ENCODE results near the gene DLGAP4.

The DLGAP4 gene

DNA sequence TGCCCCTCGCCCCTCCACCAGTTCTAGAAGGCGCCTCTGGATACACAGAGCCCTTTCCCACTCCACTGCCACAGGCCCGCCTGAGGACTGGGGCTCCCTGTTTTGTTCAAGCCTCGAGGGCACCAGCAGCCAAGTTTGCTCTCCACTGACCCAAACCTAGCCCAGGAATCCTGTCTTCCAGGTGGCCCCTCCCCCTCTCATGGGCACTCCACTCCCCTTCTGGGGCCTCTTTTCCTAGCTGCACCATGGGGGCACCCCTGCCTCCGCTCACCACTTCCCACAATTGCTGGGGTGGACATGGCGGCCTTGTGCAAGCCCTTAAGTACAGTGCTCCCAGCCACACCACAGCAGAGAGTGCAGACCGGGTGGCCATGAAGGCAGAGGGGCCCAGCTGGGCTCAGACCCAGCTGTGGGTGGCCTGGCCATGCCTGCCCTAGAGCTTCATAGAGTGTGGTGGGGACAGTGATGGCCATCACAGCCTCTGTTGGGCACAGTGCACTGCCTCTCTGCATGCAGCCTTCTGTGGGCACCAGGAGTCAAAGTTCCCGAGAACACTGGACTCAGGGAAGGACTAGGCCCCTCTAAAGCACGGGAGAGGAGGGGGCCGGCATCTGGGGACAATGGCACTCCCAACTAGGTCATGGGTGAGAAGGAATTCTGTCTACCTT, 236.5 kb downstream of the DLGAP4 start:
- TF ChIP-seq, protein P1, sequence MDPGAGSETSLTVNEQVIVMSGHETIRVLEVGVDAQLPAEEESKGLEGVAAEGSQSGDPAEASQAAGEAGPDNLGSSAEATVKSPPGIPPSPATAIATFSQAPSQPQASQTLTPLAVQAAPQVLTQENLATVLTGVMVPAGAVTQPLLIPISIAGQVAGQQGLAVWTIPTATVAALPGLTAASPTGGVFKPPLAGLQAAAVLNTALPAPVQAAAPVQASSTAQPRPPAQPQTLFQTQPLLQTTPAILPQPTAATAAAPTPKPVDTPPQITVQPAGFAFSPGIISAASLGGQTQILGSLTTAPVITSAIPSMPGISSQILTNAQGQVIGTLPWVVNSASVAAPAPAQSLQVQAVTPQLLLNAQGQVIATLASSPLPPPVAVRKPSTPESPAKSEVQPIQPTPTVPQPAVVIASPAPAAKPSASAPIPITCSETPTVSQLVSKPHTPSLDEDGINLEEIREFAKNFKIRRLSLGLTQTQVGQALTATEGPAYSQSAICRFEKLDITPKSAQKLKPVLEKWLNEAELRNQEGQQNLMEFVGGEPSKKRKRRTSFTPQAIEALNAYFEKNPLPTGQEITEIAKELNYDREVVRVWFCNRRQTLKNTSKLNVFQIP (CRISPR knock-in tag; IDR thresholded peaks at IDR 0.05; ENCODE audit: borderline replicate concordance, low read depth) = no peak
- TF ChIP-seq BACH2 (CRISPR knock-in tag; IDR thresholded peaks at IDR 0.05; ENCODE audit: borderline replicate concordance) (no peak), ZNF565 (CRISPR knock-in tag; conservative IDR thresholded peaks at IDR 0.05; ENCODE audit: low read depth) (no peak), SNAI2 (CRISPR knock-in tag; IDR thresholded peaks at IDR 0.05) (no peak), ESRRG (CRISPR knock-in tag; IDR thresholded peaks at IDR 0.05) (no peak), PPARA (CRISPR knock-in tag; IDR thresholded peaks at IDR 0.05; ENCODE audit: borderline replicate concordance) (no peak), ISL1 (CRISPR knock-in tag; IDR thresholded peaks at IDR 0.05) (no peak), TOX (CRISPR knock-in tag; IDR thresholded peaks at IDR 0.05; ENCODE audit: borderline replicate concordance) (no peak), ARNTL (CRISPR knock-in tag; IDR thresholded peaks at IDR 0.05; ENCODE audit: borderline replicate concordance, low read depth) (no peak), RARB (CRISPR knock-in tag; IDR thresholded peaks at IDR 0.05) (no peak), ZNF8 (CRISPR knock-in tag; IDR thresholded peaks at IDR 0.05) (no peak), ZFP3 (CRISPR knock-in tag; IDR thresholded peaks at IDR 0.05) (no peak), ZC3H10 (CRISPR knock-in tag; IDR thresholded peaks at IDR 0.05) (no peak), ZNF70 (CRISPR knock-in tag; IDR thresholded peaks at IDR 0.05) (no peak)
- TF ChIP-seq, protein P2, sequence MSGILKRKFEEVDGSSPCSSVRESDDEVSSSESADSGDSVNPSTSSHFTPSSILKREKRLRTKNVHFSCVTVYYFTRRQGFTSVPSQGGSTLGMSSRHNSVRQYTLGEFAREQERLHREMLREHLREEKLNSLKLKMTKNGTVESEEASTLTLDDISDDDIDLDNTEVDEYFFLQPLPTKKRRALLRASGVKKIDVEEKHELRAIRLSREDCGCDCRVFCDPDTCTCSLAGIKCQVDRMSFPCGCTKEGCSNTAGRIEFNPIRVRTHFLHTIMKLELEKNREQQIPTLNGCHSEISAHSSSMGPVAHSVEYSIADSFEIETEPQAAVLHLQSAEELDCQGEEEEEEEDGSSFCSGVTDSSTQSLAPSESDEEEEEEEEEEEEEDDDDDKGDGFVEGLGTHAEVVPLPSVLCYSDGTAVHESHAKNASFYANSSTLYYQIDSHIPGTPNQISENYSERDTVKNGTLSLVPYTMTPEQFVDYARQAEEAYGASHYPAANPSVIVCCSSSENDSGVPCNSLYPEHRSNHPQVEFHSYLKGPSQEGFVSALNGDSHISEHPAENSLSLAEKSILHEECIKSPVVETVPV (CRISPR knock-in tag; IDR thresholded peaks at IDR 0.05) = no peak
- no peak for ATAC-seq

DNA sequence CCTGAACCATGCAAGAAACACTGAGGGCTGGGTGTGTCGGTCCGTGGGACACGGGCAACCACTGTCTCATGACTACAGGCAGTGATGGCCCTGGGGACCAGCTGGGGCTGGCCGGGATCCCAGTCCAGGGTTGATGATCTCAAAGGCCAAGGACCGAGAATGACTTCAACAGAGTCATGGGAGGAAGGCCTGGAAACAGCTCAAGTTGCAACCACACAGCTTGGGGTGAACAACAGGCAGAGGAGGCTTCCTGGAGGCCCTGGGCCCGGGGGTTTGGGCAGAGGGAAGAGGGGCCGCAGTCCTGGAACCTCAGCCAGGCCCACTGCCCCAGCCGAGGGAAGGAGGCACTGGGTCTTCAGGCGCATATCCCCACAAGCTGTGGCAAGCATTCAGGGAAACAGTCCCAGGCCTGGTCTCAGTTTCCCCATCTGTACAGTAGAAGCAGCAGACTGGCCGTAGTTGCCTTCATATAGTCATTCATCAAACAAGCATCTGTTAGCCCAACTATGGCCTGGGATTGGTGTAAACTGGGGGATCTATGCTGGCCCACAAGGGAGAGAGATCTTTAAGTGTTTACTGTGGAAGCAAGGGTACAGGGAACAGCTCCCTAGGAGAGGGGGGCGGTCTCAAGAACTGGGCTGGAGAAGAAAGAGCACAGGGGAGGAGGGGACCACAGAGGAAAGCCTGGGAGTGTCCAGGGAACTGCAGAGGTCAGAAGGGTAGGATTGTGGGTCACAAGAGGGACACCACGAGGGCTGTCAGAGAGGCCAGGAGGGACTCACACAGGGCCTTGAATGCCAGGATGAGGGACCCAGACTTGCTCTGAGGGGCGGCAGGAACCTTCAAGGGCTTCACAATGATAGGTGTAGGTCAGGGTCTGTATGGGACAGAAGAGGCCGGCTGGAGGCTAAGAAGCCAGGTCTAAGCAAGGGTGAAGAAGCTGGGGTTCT, 237.3 kb downstream of the DLGAP4 start:
- ATAC-seq = no peak; the same call in 1 of the 3 replicates
- TF ChIP-seq, protein P3, sequence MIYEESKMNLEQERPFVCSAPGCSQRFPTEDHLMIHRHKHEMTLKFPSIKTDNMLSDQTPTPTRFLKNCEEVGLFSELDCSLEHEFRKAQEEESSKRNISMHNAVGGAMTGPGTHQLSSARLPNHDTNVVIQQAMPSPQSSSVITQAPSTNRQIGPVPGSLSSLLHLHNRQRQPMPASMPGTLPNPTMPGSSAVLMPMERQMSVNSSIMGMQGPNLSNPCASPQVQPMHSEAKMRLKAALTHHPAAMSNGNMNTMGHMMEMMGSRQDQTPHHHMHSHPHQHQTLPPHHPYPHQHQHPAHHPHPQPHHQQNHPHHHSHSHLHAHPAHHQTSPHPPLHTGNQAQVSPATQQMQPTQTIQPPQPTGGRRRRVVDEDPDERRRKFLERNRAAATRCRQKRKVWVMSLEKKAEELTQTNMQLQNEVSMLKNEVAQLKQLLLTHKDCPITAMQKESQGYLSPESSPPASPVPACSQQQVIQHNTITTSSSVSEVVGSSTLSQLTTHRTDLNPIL (CRISPR knock-in tag; IDR thresholded peaks at IDR 0.05; ENCODE audit: low read depth) = no peak
- TF ChIP-seq PPARA (CRISPR knock-in tag; IDR thresholded peaks at IDR 0.05; ENCODE audit: borderline replicate concordance) (no peak), ZFP3 (CRISPR knock-in tag; IDR thresholded peaks at IDR 0.05) (no peak), TCF4 (CRISPR knock-in tag; IDR thresholded peaks at IDR 0.05; ENCODE audit: borderline replicate concordance) (no peak), ISL1 (CRISPR knock-in tag; IDR thresholded peaks at IDR 0.05) (no peak), OSR1 (CRISPR knock-in tag; IDR thresholded peaks at IDR 0.05) (no peak), ZNF70 (CRISPR knock-in tag; IDR thresholded peaks at IDR 0.05) (no peak)
- TF ChIP-seq, protein P4, sequence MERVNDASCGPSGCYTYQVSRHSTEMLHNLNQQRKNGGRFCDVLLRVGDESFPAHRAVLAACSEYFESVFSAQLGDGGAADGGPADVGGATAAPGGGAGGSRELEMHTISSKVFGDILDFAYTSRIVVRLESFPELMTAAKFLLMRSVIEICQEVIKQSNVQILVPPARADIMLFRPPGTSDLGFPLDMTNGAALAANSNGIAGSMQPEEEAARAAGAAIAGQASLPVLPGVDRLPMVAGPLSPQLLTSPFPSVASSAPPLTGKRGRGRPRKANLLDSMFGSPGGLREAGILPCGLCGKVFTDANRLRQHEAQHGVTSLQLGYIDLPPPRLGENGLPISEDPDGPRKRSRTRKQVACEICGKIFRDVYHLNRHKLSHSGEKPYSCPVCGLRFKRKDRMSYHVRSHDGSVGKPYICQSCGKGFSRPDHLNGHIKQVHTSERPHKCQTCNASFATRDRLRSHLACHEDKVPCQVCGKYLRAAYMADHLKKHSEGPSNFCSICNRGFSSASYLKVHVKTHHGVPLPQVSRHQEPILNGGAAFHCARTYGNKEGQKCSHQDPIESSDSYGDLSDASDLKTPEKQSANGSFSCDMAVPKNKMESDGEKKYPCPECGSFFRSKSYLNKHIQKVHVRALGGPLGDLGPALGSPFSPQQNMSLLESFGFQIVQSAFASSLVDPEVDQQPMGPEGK (CRISPR knock-in tag; IDR thresholded peaks at IDR 0.05; ENCODE audit: borderline replicate concordance) = no peak
- TF ChIP-seq, protein P1 (CRISPR knock-in tag; IDR thresholded peaks at IDR 0.05; ENCODE audit: borderline replicate concordance, low read depth) = no peak

Measured in SK-N-SH treated with all-trans-retinoic acid at 6 μM for 48 hours (cell line).